Transverse colon (tissue), 4 donors: ENCODE measurements around the gene ZPBP2.

ENCODE experiments used
- POLR2A ChIP-seq: fragments of 450-650 bp; IDR thresholded peaks from one replicate; pipeline ENCODE4 v1.6.1; 2016; ENCODE audit warnings: antibody characterized with exemption, mild to moderate bottlenecking, moderate library complexity
- POLR2AphosphoS5 ChIP-seq, 3 donors: sonication (generic); formaldehyde crosslinking; IDR thresholded peaks; one replicate each; pipeline ENCODE4 v1.6.1; 2016; ENCODE audit warnings: antibody characterized with exemption in 3 of 3
- TF ChIP-seq, protein P1 (sequence below), 5 experiments: fragments of 200-600 bp in 3 of 5; fragments of 450-650 bp in 2 of 5; sonication (generic) in 3 of 5; IDR thresholded peaks; 1 replicate in 2 of 5; 2 replicates in 3 of 5; pipeline ENCODE4 v1.5.1; 2016 to 2017; ENCODE audit warnings: antibody characterized with exemption in 5 of 5, inconsistent platforms in 3 of 5, mild to moderate bottlenecking in 2 of 5, moderate library complexity in 1 of 5

DNA sequence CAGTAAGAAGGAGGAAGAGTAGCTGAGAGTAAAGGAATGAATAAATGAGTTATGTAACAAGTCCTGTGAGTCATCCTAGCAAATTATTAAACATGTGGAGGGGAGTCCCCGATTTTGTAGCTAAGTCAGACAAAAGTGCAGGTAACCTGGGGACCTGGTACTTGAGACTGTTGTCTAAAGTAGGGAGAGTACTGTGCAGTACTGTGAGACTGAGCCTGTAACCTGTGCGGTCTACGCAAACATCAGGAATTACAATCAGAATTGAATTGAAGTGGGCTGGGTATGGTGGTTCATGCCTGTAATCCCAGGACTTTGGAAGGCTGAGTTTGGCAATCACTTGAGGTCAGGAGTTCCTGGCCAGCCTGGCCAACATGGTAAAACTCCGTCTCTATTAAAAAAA is 39.6 kb upstream of the ZPBP2 start:
- TF ChIP-seq, protein P1, sequence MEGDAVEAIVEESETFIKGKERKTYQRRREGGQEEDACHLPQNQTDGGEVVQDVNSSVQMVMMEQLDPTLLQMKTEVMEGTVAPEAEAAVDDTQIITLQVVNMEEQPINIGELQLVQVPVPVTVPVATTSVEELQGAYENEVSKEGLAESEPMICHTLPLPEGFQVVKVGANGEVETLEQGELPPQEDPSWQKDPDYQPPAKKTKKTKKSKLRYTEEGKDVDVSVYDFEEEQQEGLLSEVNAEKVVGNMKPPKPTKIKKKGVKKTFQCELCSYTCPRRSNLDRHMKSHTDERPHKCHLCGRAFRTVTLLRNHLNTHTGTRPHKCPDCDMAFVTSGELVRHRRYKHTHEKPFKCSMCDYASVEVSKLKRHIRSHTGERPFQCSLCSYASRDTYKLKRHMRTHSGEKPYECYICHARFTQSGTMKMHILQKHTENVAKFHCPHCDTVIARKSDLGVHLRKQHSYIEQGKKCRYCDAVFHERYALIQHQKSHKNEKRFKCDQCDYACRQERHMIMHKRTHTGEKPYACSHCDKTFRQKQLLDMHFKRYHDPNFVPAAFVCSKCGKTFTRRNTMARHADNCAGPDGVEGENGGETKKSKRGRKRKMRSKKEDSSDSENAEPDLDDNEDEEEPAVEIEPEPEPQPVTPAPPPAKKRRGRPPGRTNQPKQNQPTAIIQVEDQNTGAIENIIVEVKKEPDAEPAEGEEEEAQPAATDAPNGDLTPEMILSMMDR (IDR thresholded peaks at IDR 0.05) = no peak
- TF ChIP-seq POLR2A (no peak), POLR2AphosphoS5 (IDR thresholded peaks at IDR 0.05) (no peak)
